Muscle layer of duodenum (tissue), 2 donors: ENCODE data around the gene CNTNAP2.

Experiments
- H3K27ac ChIP-seq: one replicate; pipeline ENCODE4 v1.7.0; 2013; ENCODE audit warnings: mild to moderate bottlenecking, low read length
- H3K27me3 ChIP-seq: one replicate; pipeline ENCODE4 v1.7.0; 2013; ENCODE audit warnings: low read depth, mild to moderate bottlenecking, control low read depth, low read length
- H3K36me3 ChIP-seq, 2 donors: one replicate each; pipeline ENCODE4 v1.7.0; 2013; ENCODE audit warnings: low read length in 2 of 2, control low read depth in 1 of 2, mild to moderate bottlenecking in 1 of 2; ENCODE audit not compliant: insufficient read depth in 2 of 2, control insufficient read depth in 1 of 2
- H3K4me1 ChIP-seq, 2 donors: one replicate each; pipeline ENCODE4 v1.7.0; 2013; ENCODE audit warnings: low read length in 2 of 2, mild to moderate bottlenecking in 2 of 2, control low read depth in 1 of 2, moderate library complexity in 1 of 2; ENCODE audit not compliant: insufficient read depth in 2 of 2, control insufficient read depth in 1 of 2
- H3K4me3 ChIP-seq, 2 donors: one replicate each; pipeline ENCODE4 v1.7.0; 2013; ENCODE audit warnings: low read length in 2 of 2, low read depth in 1 of 2, mild to moderate bottlenecking in 1 of 2
- H3K9me3 ChIP-seq, 2 donors: one replicate each; pipeline ENCODE4 v1.7.0; 2013; ENCODE audit warnings: low read length in 2 of 2, control low read depth in 1 of 2, mild to moderate bottlenecking in 1 of 2; ENCODE audit not compliant: control insufficient read depth in 1 of 2
- donor health status: healthy.

CNTNAP2 gene

GRCh38 chr7:148144827-148145226 lies 2028.2 kb downstream of the CNTNAP2 start:
- H3K27ac ChIP-seq, result no peak overlapping the region
- no peaks in the 10 kb centered on the region for H3K9me3 ChIP-seq
- H3K4me3 ChIP-seq, result no peak overlapping the region
- no peaks in the 10 kb centered on the region for H3K36me3 ChIP-seq
- H3K27me3 ChIP-seq, result no peaks in the 10 kb centered on the region
- H3K4me1 ChIP-seq, result no peaks in the 10 kb centered on the region

DNA sequence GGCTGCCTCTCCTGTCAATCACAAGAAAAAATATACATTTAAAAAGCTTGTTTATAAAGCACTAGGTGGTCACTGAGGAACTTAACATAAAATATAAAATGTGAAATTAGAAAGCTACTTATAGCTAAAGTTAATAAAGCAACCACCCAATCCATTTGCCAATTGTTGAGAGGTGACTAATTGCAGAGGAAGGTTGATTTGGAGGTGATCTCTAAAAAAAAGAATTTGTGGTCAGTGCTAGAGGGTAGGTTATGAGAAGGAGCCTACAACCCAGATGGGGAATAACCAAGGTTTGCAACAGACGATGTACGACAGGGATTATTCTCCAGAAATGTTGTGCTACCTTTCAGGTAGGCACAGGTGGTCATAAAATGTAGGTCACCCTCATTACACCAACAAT lies 2029.7 kb downstream of the CNTNAP2 start:
- Histone ChIP-seq H3K4me1 (no peaks in the 10 kb centered on the region), H3K27me3 (no peaks in the 10 kb centered on the region), H3K27ac (no peak overlapping the region), H3K4me3 (no peak overlapping the region), H3K36me3 (no peaks in the 10 kb centered on the region), H3K9me3 (no peaks in the 10 kb centered on the region)

GRCh38 chr7:148147438-148147837 lies 2030.8 kb downstream of the CNTNAP2 start:
- Histone ChIP-seq H3K4me1 (no peaks in the 10 kb centered on the region), H3K4me3 (no peak overlapping the region), H3K9me3 (no peaks in the 10 kb centered on the region), H3K36me3 (no peaks in the 10 kb centered on the region), H3K27ac (no peak overlapping the region), H3K27me3 (no peaks in the 10 kb centered on the region)

- no peaks in the 10 kb centered on the region for H3K9me3 ChIP-seq
- no peaks in the 10 kb centered on the region for H3K27me3 ChIP-seq
- no peaks in the 10 kb centered on the region for H3K36me3 ChIP-seq
- no peak overlapping the region for H3K4me3 ChIP-seq
- H3K4me1 ChIP-seq, result peaks cover 0 to 6% of the 10 kb centered on the region in 2 donors
- no peak overlapping the region for H3K27ac ChIP-seq
Observed at GRCh38 chr7:148148456-148148855, 2031.9 kb downstream of the CNTNAP2 start.

DNA sequence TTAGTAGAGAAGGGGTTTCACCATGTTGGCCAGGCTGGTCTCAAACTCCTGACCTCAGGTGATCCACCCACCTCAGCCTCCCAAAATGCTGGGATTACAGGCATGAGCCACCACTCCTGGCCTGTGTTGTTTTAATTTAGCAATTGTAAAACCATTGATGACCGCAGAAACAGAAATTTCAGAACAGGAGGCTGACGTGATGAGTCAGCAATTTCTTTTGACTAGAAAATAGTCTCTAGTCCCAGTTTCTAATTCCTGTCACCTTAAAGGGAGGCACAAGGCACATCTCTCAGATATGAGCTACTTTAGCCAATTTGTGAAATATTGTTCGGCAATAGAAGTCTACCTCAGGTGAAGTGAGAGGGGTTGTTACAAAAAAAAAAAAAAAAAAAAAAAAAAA lies 2033.1 kb downstream of the CNTNAP2 start:
- Histone ChIP-seq H3K36me3 (no peaks in the 10 kb centered on the region), H3K9me3 (no peaks in the 10 kb centered on the region), H3K4me3 (no peak overlapping the region), H3K4me1 (peaks cover 0 to 12% of the 10 kb centered on the region in 2 donors), H3K27ac (no peak overlapping the region), H3K27me3 (no peaks in the 10 kb centered on the region)

DNA sequence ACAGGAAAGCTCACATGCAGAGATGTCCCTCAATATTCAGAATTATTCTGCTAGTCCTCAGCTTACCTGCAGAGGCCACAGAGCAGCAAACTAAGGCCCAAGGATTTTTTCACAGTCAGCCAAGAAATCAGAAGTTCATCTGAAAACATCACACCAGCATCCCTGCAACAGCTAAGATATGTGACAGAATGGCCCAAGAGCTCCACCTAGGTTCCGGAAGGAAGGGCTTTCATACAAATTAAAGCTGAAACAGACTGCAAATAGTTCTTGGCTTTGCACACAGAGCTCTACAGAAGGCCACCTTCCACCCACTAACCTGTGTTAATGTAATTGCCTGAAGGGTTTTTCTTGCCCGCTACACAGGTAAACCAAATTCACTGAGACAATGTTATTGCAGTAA lies 2035.2 kb downstream of the CNTNAP2 start:
- H3K27ac ChIP-seq, result no peak overlapping the region
- no peak overlapping the region for H3K4me3 ChIP-seq
- H3K9me3 ChIP-seq, result no peaks in the 10 kb centered on the region
- peaks cover 0 to 12% of the 10 kb centered on the region in 2 donors for H3K4me1 ChIP-seq
- H3K27me3 ChIP-seq, result no peaks in the 10 kb centered on the region
- H3K36me3 ChIP-seq, result no peaks in the 10 kb centered on the region

- no peaks in the 10 kb centered on the region for H3K27me3 ChIP-seq
- H3K27ac ChIP-seq, result no peak overlapping the region
- no peaks in the 10 kb centered on the region for H3K9me3 ChIP-seq
- no peaks in the 10 kb centered on the region for H3K36me3 ChIP-seq
- no peak overlapping the region for H3K4me3 ChIP-seq
- peaks cover 0 to 12% of the 10 kb centered on the region in 2 donors for H3K4me1 ChIP-seq
Observed at GRCh38 chr7:148153616-148154284, 2037.1 kb downstream of the CNTNAP2 start.

DNA sequence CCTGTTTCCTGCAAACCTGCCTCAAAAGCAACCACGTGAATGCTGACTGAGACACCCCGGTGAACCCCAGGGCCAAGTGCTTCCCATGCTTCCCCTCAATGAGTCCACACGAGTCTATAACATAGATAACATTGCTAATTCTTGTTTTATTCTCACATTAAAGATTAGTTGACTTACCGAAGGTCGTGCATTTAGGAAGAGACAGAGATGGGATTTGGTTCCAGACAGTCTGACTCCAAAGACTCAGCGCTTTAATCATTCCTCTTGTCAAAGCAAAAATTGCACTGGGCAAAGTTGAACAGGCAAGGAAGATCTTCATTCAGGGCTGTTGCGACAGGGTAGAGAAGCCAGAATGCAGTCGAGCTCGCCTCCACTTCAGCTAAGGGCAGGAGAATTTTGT lies 2038.4 kb downstream of the CNTNAP2 start:
- H3K27me3 ChIP-seq, result no peaks in the 10 kb centered on the region
- no peak overlapping the region for H3K27ac ChIP-seq
- H3K4me3 ChIP-seq, result no peak overlapping the region
- H3K36me3 ChIP-seq, result no peaks in the 10 kb centered on the region
- H3K4me1 ChIP-seq, result peaks cover 0 to 12% of the 10 kb centered on the region in 2 donors
- no peaks in the 10 kb centered on the region for H3K9me3 ChIP-seq

DNA sequence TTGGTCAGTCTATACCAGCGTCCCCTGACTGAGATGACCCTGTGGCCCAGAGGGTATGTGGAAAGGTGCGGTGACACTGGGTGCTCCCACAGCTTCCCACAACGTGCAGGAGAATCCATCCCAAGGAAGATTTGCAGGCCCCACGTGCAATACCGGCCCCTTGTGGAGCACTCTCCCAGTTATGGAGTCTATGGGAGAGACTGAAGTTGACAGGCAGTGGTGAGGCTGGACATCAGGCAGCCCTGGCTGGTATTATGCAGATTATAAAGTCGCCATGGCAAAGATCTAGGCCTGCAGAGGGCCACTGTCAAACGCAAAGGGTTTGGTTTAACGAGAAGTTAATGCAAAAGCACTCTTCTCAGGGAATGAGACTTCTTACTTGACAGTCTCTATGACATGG lies 2039.2 kb downstream of the CNTNAP2 start:
- no peaks in the 10 kb centered on the region for H3K36me3 ChIP-seq
- H3K9me3 ChIP-seq, result no peaks in the 10 kb centered on the region
- no peaks in the 10 kb centered on the region for H3K27me3 ChIP-seq
- H3K27ac ChIP-seq, result no peak overlapping the region
- no peak overlapping the region for H3K4me3 ChIP-seq
- H3K4me1 ChIP-seq, result peaks cover 0 to 12% of the 10 kb centered on the region in 2 donors

DNA sequence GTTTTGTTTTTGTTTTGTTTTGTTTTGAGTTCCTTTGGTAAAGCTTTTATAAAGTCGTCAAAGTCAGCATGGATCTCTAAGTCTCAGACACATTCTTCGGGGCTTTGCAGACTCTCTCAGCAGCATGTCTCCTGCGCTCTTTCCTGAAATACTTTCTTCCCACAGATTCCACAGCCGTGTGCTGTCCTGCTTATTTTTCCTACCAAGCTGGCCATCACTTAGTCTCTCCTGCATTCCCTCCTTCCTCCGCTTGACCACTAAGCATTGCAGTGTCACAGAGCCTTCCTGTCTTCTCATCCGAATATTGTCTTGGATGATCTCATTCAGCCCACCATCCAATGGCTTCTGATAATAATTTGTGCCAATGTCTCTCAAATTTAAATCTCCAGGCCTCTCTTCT lies 2039.6 kb downstream of the CNTNAP2 start:
- H3K27ac ChIP-seq, result no peak overlapping the region
- H3K9me3 ChIP-seq, result no peaks in the 10 kb centered on the region
- H3K4me3 ChIP-seq, result no peak overlapping the region
- peaks cover 0 to 12% of the 10 kb centered on the region in 2 donors for H3K4me1 ChIP-seq
- H3K36me3 ChIP-seq, result no peaks in the 10 kb centered on the region
- H3K27me3 ChIP-seq, result no peaks in the 10 kb centered on the region

DNA sequence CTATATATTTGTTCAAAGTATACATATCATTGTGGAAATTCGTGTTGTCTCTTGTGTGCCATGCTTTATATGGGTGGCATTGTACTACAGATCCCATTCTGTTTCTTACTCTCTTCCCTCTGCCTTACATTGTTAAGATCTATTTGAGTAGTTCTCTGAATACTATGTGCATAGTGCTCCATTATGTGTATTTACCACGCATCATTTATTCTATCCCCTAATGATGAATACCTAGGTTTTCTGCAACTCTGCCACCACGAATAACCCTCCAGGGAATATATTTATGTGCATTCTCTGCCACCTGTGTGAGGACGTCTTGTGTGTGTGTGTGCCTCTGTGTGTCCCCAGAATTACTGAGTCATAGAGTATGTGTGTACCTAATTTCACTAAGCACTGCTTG lies 2042.7 kb downstream of the CNTNAP2 start:
- no peak overlapping the region for H3K27ac ChIP-seq
- H3K9me3 ChIP-seq, result no peaks in the 10 kb centered on the region
- H3K27me3 ChIP-seq, result no peaks in the 10 kb centered on the region
- H3K4me3 ChIP-seq, result no peak overlapping the region
- no peaks in the 10 kb centered on the region for H3K4me1 ChIP-seq
- no peaks in the 10 kb centered on the region for H3K36me3 ChIP-seq

DNA sequence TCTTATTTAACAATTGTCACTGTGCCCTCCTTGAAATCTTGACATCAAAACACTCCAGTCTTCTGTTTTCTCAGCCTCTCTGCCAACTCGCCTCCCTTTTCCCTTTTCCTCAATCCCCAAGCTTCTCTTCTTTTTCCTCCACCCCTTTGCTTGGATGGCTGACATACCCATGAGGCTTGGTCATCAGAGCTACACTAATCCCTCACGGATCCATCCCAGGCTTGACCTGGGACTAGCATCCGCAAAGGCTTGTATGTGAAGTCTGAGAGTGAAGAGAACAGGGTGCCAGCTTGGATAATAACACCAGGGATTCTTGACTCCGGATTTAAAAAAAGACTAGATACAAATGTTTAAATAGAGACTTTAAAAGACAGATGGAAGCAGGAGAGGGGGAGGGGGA lies 2045.2 kb downstream of the CNTNAP2 start:
- H3K27ac ChIP-seq, result no peak overlapping the region
- no peak overlapping the region for H3K4me3 ChIP-seq
- no peaks in the 10 kb centered on the region for H3K4me1 ChIP-seq
- H3K27me3 ChIP-seq, result no peaks in the 10 kb centered on the region
- H3K36me3 ChIP-seq, result no peaks in the 10 kb centered on the region
- no peaks in the 10 kb centered on the region for H3K9me3 ChIP-seq
